Anterior cingulate cortex (tissue), 58 donors: ENCODE measurements around the gene NUDT3.
A peak's percentile ranks its signal among the peaks of the same experiment; 100 is the strongest.
"Not testable (repeated sequence)": the region's sequence is repeated elsewhere in the genome, so short reads cannot be mapped to it uniquely, and the experiment has no call there.

Experiments used
- DNase-seq, 58 donors: peaks; one replicate each; lab custom pipeline; 2025; lab: John Stamatoyannopoulos, UW

Gene NUDT3

GRCh38 chr6:34393966-34394305, 1.5 kb upstream of the NUDT3 start:
- DNase-seq: no peak

GRCh38 chr6:34393191-34393965, 909 bp upstream of the NUDT3 start:
- no peak for DNase-seq

- peak in 50 of 58 donors; percentile 11 to 87 (median 58) for DNase-seq
These were observed 528 bp downstream of the NUDT3 start for GRCh38 chr6:34391786-34392496.

GRCh38 chr6:34391473-34391785, 1.0 kb downstream of the NUDT3 start:
- no peak for DNase-seq

GRCh38 chr6:34390531-34391472, 1.7 kb downstream of the NUDT3 start:
- peak in 19 of 58 donors; percentile 8 to 37 (median 17) for DNase-seq

GRCh38 chr6:34389034-34389433, 3.4 kb downstream of the NUDT3 start:
- DNase-seq: no peak

- DNase-seq: no peak
These were observed 4.0 kb downstream of the NUDT3 start for GRCh38 chr6:34388421-34388820.

GRCh38 chr6:34386316-34387137, 5.9 kb downstream of the NUDT3 start:
- peak in 1 of 58 donors; percentile 10 for DNase-seq

GRCh38 chr6:34385793-34386195, 6.7 kb downstream of the NUDT3 start:
- DNase-seq: no peak

GRCh38 chr6:34384321-34385153, 7.9 kb downstream of the NUDT3 start:
- DNase-seq: no peak

- no peak for DNase-seq
These were observed 8.7 kb downstream of the NUDT3 start for GRCh38 chr6:34383656-34384320.

- DNase-seq: peak in 2 of 58 donors; percentile 12 to 17
These were observed 9.3 kb downstream of the NUDT3 start for GRCh38 chr6:34383161-34383631.

GRCh38 chr6:34381081-34381480, 11.4 kb downstream of the NUDT3 start:
- DNase-seq: peak in 1 of 58 donors; percentile 15

GRCh38 chr6:34378470-34378869, 14.0 kb downstream of the NUDT3 start:
- no peak for DNase-seq

GRCh38 chr6:34377984-34378383, 14.5 kb downstream of the NUDT3 start:
- DNase-seq: no peak

GRCh38 chr6:34377571-34377970, 14.9 kb downstream of the NUDT3 start:
- not testable (repeated sequence) for DNase-seq

- DNase-seq: no peak
These were observed 16.6 kb downstream of the NUDT3 start for GRCh38 chr6:34375833-34376232.

- DNase-seq: no peak
These were observed 18.0 kb downstream of the NUDT3 start for GRCh38 chr6:34374508-34374907.

- no peak for DNase-seq
These were observed 18.4 kb downstream of the NUDT3 start for GRCh38 chr6:34374069-34374468.
